ENCODE measurements around the gene SIAE.

GRCh38 chr11:124719534-124719933 is 46.0 kb upstream of the SIAE start:
- TF ChIP-seq, protein P1, sequence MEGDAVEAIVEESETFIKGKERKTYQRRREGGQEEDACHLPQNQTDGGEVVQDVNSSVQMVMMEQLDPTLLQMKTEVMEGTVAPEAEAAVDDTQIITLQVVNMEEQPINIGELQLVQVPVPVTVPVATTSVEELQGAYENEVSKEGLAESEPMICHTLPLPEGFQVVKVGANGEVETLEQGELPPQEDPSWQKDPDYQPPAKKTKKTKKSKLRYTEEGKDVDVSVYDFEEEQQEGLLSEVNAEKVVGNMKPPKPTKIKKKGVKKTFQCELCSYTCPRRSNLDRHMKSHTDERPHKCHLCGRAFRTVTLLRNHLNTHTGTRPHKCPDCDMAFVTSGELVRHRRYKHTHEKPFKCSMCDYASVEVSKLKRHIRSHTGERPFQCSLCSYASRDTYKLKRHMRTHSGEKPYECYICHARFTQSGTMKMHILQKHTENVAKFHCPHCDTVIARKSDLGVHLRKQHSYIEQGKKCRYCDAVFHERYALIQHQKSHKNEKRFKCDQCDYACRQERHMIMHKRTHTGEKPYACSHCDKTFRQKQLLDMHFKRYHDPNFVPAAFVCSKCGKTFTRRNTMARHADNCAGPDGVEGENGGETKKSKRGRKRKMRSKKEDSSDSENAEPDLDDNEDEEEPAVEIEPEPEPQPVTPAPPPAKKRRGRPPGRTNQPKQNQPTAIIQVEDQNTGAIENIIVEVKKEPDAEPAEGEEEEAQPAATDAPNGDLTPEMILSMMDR (conservative IDR thresholded peaks at IDR 0.05; ENCODE audit: low read depth, low read length): no peak
- TF ChIP-seq RAD21 (IDR thresholded peaks at IDR 0.05; ENCODE audit: low read length) (no peak), CEBPB (IDR thresholded peaks at IDR 0.05; ENCODE audit: low read depth, low read length) (no peak), POLR2A (IDR thresholded peaks at IDR 0.05; ENCODE audit: low read depth, low read length) (no peak), NFE2L2 (IDR thresholded peaks at IDR 0.05; ENCODE audit: low read depth, low read length) (no peak), RFX5 (IDR thresholded peaks at IDR 0.05; ENCODE audit: low read depth, low read length) (no peak), RCOR1 (IDR thresholded peaks at IDR 0.05; ENCODE audit: insufficient replicate concordance, low read length) (no peak), MAFK (IDR thresholded peaks at IDR 0.05; ENCODE audit: low read depth, low read length) (no peak), MAZ (IDR thresholded peaks at IDR 0.05; ENCODE audit: borderline replicate concordance, low read depth, low read length) (no peak), MXI1 (IDR thresholded peaks at IDR 0.05; ENCODE audit: borderline replicate concordance, low read depth, low read length) (no peak), FOS (IDR thresholded peaks at IDR 0.05; ENCODE audit: low read depth, low read length) (no peak)
